GM21529 (cell line): ENCODE measurements around the gene RSPH3.
"Not testable (repeated sequence)": the region's sequence is repeated elsewhere in the genome, so short reads cannot be mapped to it uniquely, and the experiment has no call there.

Experiments
- ATAC-seq: cut with Tn5 transposase; IDR thresholded peaks from one replicate; pipeline ENCODE4 v1.9.1; 2021; ENCODE audit not compliant: unreplicated experiment

RSPH3 gene

DNA sequence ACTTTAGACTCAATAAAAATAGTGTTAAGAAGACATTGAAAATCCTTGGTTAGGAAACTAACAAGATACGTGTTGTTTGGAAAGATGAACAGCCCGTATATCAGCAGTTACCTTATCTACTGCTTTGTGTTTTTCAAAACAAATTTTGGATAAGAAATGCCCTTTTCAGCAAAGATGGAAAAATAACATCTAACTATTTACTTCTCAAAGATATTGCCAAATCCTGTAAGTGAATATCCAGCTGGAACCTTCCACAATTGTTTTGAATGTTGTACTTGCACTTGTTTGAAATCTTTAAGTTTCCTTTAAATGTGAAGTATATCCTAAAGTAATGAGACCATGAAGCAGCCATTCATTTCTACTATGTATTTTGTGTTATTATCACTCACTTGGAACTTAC lies 30.2 kb upstream of the RSPH3 start:
- ATAC-seq, result no peak

GRCh38 chr6:159025224-159025623 lies 25.2 kb upstream of the RSPH3 start:
- not testable (repeated sequence) for ATAC-seq

DNA sequence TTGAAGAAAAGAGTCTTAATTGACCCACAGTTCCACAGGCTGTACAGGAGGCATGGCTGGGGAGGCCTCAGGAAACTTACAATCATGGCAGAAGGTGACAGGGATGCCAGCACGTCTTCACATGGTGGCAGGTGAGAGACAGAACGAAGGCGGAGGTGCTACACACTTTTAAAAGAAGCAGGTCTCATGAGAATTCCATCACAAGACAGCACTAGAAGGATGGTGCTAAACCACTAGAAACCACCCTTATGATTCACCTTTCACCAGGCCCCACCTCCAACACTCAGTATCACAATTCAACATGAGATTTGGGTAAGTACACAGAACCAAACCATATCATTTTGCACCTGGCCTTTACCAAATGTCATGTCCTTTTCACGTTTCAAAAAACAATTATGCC lies 23.9 kb upstream of the RSPH3 start:
- ATAC-seq, result no peak

DNA sequence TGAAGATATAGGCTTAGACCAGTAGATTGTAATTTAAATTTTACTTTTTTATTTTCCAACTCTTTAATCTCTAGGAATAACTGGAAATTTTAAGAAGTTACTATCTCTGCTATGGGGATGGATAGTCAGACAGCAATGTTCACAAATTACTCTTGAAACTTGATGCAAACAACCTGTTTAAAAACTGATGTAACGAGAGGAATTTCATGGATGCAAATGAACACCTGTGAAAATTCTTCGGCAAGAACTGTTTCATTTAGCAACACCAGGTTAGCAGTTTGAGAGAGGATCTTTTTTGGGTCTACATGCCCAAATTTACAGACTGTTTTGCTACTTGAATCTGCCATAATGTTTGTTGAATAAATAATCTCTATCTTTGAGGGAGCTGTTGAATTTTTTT lies 20.0 kb upstream of the RSPH3 start:
- ATAC-seq, result no peak

GRCh38 chr6:159017757-159018559 lies 18.0 kb upstream of the RSPH3 start:
- ATAC-seq, result no peak

- no peak for ATAC-seq
These were observed 14.4 kb upstream of the RSPH3 start for GRCh38 chr6:159014406-159014805.

GRCh38 chr6:159013229-159013628 lies 13.2 kb upstream of the RSPH3 start:
- no peak for ATAC-seq

DNA sequence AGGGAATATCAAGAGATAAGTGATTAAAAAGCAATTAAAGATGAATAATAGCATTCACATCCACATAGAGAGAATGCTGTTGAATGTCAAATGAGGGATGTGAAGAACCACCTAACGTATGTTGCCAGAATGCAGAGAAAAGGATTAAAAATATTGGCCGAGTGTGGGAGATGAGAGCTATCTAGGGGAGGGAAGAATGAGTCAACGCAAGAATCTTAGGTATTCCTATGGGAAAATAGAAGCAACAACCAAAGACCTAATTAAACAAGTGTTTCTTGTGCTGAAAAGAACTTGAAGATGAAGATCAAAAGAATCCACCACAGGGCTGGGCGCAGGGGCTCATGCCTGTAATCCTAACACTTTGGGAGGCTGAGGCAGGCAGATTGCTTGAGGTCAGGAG lies 12.2 kb upstream of the RSPH3 start:
- ATAC-seq, result no peak

- not testable (repeated sequence) for ATAC-seq
These were observed 10.1 kb upstream of the RSPH3 start for GRCh38 chr6:159010037-159010612.

DNA sequence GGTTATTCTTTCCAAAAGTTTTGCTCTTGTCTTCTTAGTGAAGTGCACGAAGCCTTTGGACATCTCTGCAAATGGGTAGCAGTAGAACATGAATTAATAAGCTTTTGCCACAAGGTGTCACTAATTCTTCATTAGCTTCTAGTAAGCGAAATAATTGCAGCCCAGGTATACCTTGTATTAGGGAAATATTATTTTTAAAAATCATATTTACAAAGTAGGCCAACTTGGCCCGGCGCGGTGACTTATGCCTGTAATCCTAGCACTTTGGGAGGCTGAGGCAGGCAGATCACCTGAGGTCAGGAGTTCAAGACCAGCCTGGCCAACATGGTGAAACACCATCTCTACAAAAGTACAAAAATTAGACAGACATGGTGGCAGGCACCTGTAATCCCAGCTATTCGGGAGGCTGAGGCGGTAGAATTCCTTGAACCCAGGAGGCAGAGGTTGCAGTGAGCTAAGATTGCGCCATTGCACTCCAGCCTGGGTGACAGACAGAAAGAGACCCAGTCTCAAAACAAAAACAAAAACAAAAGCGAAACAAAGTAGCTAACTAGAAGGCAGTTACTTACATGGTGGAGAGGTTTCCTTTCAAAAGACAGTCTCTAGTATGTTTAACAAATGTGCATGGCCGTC lies 8.8 kb upstream of the RSPH3 start:
- peak; percentile 66 for ATAC-seq

DNA sequence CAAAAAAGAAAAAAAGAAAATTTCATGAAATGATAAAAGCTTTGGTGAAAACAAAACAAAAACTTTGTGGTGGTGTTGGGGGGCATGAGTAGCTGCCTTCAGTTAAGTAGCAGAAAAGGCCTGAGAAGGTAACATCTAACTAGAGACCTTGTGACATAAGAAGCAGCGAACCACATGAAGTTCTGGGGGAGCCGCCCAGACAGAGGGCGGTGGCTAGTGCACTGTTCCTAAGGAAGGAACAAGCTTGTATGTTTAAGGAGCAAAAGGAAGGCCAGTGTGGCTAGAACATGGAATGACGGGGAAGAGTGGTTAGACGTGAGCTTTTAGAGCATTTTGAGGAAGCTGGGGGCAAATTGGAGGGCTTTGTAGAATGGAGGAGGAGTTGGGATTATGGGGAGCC lies 7.5 kb upstream of the RSPH3 start:
- ATAC-seq, result no peak

DNA sequence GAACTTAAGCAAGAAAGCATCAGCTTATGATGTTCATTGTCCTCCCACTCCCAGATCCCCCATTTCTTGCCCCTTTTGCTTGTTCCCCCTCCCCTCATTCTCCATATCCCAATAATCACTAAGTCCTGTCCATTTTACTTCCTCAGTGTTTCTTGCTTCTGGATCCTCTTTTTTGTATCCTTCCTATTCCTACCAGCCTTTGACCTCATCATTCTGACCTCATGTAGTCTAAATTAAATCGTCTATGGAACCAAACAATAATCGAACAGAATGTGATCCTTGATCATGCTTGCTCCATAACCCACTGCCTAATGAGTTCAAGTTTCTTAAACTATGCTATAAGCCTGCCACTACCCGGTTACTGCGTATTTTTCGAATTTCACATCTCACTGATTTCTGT lies 5.4 kb upstream of the RSPH3 start:
- no peak for ATAC-seq

GRCh38 chr6:159004592-159004991 lies 4.6 kb upstream of the RSPH3 start:
- no peak for ATAC-seq

DNA sequence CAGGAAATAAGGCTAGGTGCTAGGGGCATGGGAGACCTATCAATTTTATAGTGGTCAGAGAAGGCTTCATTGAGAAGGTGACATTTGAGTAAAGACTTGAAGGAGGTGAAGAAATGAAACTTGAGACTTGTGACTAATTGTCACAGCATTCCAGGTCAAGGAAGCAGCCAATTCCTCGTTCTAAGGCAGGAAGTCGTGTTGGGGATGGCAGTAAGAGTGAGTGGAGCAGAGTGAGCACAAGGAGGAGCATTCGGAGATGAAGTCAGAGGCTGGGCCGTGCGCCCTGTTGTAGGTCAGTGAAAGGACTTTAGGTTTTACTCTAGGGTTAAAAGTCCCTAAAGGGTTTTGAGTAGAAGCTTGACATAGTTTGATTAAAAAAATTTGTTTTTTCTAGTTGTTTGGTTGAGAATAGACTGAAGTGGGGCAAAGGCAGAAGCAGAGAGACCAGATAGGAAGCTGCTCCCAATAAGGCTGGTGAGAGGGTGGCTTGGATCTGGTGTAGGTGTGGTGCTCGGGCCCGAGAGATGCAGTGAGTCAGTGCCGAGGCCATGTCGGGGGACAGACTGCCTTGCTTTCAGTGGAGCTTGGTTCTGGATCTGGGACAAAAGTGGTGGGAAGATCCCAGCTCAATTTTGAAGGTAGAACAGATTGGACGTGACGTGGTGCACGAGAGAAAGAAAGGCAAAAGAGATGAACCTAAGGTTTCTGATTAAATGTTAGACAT lies 2.6 kb upstream of the RSPH3 start:
- ATAC-seq, result no peak

GRCh38 chr6:158999154-158999665 lies 792 bp downstream of the RSPH3 start:
- peak; percentile 24 for ATAC-seq

DNA sequence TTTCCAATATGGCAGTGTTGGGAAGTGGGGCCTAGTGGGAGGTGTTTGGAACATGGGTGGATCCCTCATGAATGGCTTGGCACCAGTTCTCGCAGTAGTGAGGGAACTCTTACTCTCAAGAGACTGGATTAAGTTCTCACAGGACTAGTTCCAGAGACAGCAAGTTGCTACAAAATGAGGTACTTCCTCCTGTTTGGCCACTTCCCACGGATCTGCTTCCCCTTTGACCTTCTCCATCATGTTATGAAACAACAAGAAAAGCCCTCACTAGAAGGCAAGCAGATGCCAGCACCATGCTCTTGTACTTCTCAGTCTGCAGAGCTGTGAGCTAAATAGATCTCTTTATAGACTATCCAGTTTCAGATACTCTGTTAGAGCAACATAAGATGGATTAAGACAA lies 3.1 kb downstream of the RSPH3 start:
- ATAC-seq, result no peak

- ATAC-seq, result no peak
These were observed 6.4 kb downstream of the RSPH3 start for GRCh38 chr6:158993639-158994038.

GRCh38 chr6:158991017-158991723 lies 8.8 kb downstream of the RSPH3 start:
- ATAC-seq, result no peak

DNA sequence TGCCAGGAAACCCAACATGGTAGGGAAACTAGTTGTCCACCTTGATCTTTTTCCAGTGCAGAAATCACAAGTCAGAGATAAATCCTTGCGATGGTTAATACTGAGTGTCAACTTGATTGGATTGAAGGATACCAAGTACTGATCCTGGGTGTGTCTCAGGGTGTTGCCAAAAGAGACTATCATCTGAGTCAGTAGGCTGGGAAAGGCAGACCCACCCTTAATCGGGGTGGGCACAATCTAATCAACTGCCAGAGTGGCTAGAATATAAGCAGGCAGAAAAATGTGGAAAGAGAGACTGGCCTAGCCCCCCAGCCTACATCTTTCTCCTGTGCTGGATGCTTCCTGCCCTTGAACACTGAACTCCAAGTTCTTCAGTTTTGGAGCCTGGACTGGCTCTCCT lies 10.3 kb downstream of the RSPH3 start:
- not testable (repeated sequence) for ATAC-seq

GRCh38 chr6:158988477-158988876 lies 11.5 kb downstream of the RSPH3 start:
- no peak for ATAC-seq

DNA sequence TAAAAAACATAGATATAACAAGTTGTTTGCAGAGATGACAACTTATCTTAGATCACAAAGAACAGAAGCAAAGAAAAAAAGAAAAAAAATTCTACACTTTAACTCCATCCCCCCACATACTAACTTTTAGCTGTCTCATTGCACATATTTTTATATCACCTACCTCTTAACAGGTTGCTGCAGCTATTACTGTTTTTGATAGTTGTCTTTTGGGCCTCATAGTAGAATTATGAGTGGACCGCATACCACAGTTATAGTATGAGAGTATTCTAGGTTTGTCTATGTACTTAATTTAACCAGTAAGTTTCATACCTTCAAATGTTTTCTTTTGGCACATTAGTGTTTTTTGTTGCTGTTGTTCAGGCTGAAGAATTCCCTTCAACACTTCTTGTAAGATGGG lies 12.3 kb downstream of the RSPH3 start:
- ATAC-seq, result no peak
